HG02840 (cell line): ENCODE results near the gene CNOT6.
"Not testable (repeated sequence)": the region's sequence is repeated elsewhere in the genome, so short reads cannot be mapped to it uniquely, and the experiment has no call there.

Experiments
- ATAC-seq: cut with Tn5 transposase; IDR thresholded peaks from one replicate; pipeline ENCODE4 v1.9.1; 2021; ENCODE audit warnings: mild to moderate bottlenecking, moderate library complexity, moderate number of reproducible peaks; ENCODE audit not compliant: unreplicated experiment, low FRiP score

The CNOT6 gene

DNA sequence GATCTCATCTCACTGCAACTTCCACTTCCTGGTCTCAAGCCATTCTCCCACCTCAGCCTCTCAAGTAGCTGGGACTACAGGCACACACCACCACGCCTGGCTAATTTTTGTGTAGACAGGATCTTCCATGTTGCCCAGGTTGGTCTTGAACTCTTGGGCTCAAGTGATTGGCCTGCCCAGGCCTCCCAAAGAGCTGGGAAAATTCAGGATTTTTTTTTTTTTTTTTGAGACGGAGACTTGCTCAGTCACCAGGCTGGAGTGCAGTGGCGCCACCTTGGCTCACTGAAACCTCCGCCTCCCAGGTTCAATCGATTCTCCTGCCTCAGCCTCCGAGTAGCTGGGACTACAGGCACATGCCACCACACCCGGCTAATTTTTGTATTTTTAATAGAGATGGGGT lies 21.8 kb downstream of the CNOT6 start:
- ATAC-seq, result not testable (repeated sequence)

DNA sequence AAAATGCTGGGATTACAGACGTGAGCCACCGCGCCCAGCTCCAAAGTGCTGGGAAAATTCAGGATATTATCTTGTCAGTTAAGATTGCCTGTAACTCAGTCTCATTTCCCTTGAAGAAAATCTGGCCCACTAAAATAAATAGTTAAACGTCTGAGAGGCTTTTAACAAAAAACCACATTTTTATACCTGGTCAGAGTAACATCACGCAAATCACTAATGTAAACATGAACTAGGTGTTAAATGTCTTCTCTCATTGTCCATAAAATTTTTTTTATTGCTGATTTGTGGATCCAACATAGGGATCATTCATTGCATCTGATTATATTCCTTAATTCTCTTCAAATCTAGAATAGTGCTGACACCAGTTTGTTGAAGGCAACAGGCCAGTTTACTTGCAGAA lies 22.3 kb downstream of the CNOT6 start:
- ATAC-seq, result no peak

DNA sequence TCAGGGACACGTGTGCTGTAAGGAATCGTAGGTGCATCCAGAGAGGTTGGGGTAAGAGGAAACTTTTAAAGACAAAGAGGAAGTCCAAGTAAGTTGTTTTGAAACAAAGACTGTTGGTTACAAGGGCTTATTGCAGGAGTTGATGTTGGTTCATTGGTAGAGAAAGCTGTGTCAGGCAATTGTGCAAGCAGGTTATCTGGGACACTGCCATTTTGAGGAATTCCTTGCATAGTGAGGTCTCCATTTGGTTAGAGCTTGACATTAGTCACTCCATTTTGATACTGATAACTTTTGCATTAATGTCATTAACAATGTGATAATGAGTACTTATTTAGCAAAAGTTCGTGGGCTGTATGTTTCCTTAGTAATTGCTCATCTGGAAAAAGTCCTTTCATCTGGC lies 24.9 kb downstream of the CNOT6 start:
- no peak for ATAC-seq

DNA sequence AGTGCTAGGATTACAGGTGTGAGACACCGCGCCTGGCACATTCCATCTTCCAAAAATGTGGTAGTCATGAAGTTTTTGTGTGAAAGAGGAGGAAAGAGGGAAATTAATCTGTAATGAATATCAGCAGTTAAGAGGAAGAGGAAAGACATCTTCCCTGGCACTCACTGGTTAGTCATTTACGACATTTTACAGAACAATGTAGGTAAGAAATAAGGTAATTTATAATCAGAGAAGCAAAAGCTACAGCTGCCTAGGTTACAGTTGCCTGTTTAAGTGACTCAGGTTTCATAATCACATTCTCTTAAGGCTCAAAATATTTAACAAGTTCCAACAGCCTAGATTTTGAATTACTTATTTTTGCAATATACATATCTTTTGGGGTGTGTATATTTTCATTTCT lies 26.9 kb downstream of the CNOT6 start:
- ATAC-seq, result no peak

DNA sequence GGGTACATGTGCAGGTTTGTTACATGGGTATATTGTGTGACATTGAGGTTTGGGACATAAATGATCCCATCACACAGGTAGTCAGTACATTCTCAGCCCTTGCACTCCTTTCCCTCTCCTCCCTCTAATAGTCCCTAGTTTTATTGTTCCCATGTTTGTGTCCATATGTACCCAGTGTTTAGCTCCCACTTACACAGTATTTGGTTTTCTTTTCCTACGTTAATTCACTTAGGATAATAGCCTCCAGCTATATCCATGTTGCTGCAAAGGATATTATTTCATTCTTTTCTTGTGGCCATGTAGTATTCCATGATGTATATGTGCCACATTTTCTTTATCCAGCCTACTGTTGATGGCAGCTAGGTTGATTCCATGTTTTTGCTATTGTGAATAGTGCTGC lies 27.4 kb downstream of the CNOT6 start:
- no peak for ATAC-seq

DNA sequence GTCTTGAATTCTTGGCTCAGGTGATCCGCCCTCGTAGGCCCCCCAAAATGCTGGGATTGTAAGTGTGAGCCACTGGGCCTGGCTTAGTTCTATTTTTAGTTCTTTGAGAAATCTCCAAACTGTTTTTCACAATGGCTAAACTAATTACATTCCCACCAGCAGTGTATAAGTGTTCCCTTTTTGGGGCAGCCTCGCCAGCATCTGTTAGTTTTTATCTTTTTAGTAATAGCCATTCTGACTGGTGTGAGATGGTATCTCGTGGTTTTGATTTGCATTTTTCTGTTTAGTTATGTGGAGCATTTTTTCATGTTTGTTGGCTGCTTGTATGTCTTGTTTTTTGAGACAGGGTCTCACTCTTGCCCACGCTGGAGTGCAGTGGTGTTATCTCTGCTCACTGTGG lies 28.2 kb downstream of the CNOT6 start:
- no peak for ATAC-seq

DNA sequence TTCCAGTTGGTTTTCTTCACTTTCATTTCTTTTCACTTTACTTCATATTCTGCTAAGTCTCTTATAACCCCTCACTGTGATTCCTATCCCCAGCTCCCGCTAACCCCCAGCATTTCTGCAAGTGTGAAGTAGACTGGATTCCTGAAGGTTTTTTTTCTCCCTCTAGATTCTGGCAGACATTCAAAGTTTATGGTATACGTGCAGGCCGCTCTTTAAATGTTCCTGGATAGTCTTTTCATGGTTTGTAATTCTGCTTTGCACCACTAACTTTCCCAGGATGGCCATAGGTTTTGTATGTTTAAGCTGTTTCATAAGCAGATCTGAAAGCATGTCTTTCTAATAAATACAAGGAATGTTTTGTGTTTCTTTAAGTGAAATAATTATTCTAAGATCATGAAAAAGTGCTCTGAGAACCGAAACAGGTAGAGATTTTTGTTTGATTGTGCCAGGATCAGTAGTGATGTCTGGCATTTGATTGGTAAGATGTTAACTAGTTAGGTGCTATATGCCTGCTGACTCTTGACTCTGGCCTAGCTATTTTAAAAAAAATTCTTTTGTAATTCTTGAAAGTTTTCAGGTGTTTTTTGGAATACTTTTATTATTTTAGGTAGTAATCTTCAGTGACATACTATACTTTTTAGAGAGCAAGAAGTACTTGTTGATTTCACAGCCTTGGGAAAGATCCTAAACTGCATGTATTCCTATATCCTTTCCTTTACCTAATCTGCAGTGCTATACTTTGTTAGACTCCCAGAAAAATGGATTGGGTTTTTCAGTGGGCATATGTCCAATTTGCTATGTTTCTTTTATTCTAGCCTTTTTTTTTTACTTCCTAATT lies 29.7 kb downstream of the CNOT6 start:
- no peak for ATAC-seq

DNA sequence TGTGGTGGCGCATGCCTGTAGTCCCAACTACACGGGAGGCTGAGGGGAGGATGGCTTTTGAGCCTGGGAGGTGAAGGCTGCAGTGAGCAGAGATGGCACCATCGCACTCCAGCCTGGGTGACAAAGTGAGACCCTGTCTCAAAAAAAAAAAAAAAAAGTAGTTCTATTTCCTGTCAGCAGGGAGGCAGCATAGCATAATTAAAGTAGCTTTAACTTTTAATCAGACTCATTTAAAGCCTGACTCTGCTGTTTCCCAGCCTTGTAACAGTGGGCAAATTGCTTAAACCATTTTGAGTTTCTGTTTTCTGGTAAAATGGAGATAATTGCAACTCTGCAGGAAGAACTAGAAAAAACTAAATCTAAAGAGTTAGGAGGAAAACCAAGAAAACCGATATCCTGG lies 31.2 kb downstream of the CNOT6 start:
- ATAC-seq, result no peak

DNA sequence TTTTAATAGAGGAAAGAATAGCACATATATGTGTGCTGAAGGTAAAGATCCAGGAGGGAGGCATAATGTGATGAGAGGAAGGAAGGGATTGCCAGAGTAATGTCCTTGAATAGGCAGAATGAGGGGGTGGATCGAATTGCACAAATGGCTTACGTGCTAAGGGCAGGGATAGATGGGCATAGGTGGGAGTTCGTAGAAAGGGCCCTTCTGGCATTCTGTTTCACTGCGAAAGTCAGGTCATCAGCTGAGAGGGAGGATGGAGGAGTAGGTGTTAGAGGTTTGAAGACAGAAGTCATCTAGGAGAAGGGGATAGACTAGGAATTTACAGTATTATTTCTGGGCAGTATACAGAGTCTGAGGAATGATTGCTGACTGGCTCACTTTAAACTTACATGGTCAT lies 32.1 kb downstream of the CNOT6 start:
- no peak for ATAC-seq

DNA sequence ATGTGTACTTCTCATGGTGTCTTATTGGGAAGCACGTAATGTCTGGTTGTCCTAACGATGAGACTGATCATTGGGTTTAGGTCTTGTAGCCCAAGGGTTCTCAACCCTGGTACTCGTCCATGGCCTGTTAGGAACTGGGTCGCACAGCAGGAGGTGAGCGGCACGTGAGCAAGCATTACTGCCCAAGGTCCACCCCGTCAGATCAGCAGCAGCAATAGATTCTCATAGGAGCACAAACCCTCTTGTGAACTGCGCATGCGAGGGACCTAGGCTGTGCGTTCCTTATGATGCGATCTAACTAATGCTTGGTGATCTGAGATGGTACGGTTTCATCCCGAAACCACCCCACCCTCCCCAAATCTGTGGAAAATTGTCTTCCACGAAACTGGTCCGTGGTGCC lies 33.5 kb downstream of the CNOT6 start:
- no peak for ATAC-seq

DNA sequence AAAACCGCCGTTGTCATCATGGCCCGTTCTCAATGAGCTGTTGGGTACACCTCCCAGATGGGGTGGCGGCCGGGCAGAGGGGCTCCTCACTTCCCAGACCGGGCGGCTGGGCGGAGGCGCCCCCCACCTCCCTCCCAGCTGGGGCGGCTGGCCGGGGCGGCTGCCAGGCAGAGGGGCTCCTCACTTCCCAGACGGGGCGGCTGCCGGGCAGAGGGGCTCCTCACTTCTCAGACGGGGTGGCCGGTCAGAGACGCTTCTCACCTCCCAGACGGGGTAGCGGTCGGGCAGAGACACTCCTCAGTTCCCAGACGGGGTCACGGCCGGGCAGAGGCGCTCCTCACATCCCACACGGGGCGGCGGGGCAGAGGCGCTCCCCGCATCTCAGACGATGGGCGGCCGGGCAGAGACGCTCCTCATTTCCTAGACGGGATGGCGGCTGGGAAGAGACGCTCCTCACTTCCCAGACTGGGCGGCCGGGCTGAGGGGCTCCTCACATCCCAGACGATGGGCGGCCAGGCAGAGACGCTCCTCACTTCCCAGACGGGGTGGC lies 36.9 kb downstream of the CNOT6 start:
- ATAC-seq, result not testable (repeated sequence)

DNA sequence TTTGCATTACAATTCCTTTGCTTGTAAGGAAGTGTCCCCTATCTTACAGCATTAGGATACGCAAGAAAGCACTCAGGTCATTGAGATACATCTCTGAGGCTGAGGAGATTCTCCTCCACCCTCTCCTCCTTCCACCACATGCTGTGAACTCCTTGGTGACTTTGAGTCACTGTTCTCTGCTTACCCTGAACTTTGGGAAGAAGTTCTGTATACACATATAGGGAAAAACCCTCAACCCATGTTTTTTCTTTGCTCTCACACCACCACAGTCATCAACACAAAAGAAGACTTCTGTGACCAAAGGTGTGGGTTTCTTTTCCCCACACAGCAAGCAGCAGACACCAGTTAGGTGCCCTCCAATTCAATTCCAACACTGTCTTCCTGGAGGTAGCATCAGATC lies 38.1 kb downstream of the CNOT6 start:
- no peak for ATAC-seq

DNA sequence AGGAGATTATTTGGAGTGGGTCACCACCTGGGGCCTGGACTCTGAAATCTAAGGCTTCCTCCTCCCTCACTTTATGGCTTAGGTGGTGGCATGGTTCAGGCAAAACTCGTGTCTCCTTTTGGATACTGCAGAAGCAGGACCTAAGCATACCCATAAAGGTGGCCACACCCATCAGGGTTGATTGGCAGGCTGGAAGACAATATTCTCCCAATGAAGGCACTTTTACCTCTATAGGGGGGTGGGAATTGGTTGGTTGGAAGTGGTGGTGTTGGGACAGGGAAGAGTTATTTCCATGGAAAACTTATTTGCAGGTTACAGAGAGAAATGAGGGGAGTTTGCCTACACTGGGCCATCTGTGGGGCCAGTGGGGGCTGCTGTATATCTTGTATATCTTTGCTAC lies 39.7 kb downstream of the CNOT6 start:
- ATAC-seq, result no peak

DNA sequence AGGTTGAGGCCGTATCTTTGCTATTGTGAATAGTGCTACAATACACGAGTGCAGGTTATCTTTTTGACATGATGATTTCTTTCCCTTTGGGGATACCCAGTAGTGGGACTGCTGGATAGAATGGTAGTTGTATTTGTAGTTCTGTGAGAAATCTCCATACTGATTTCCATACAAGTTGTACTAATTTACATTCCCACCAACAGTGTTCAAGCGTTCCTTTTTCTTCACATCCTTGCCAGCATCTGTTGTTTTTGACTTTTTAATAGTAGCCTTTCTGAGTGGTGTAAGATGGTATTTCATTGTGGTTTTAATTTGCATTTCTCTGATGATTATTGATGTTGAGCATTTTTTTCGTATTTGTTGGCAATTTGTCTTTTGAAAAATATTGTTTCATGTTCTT lies 41.4 kb downstream of the CNOT6 start:
- ATAC-seq, result no peak

DNA sequence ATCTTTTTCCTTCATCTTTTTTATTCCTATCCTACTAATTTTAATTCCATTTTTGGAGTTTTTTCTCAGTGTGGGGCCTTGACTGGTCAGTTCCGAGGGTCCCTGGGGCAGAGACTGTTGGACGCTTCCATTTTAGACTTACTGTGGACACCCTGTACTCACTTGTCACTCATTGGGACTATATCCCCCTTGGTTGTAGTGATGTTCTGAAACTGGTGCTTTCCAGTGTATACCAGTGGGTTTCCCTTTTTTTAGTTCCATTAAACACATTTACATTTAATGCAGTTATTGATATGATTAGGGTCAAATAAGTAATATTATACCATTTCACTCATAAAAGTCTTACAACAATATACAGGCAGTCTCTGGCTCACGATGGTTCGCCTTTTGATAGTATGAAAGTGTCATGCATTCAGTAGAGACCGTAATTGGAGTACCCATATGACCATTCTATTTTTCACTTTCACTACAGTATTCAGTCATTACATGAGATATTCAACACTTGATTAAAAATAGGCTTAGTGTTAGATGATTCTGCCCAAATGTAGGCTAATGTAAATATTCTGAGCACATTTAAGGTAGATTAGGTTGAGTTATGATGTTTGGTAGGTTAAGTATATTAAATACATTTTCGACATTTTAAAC lies 46.0 kb downstream of the CNOT6 start:
- peak; percentile 74 for ATAC-seq

DNA sequence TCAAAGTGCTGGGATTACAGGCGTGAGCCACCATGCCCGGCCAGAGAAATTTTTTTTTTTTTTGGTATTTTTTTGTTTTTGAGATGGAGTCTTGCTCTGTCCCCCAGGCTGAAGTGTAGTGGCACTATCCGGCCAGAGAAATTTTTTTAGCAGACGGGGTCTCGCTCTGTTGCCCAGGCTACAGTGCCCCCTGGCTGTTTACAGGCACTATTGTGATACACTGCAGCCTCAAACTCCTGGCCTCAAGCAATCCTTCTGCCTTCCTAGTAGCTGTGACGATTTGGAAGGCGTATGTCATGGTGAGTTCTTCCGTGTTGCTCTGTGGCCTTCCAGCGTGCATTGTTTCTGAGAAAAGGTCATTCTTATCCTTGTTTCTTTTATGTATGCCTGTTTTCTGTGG lies 47.5 kb downstream of the CNOT6 start:
- no peak for ATAC-seq

DNA sequence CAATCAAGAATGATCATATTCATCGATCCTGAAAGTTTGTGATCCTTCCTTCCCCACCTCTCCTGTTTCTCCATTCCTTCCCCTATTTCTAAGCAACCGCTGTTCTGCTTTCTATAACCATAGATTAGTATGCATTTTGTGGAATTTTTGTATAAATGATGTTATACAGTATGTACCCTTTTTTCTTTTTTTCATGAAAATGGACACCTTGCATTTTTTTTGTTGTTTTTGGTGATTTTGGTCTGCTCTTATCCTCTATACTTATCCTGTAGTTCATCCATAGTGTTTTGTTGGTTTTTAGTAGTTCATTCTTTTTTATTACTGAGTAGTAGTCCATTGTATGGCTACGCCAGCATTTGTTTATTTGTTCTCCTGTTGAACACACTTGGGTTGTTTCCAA lies 51.1 kb downstream of the CNOT6 start:
- ATAC-seq, result no peak

DNA sequence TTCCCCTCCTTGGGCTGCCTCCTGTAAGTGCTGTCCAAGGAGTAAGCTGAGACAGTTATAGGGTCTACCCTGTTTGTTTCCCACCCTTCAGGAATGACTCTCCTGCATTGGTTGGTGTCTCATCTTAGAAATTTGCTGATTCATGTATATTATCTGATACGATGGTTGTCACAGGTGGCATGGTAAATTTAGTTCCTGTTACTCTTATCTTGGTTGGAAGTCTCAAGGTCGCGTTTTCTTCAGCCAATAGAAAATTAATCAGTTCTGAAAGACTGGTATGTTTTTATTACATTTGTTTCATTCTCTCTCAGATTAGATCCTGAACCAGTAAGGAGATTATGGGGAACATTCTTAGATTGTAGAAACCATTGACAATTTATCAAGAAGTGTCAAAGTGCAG lies 54.4 kb downstream of the CNOT6 start:
- no peak for ATAC-seq

DNA sequence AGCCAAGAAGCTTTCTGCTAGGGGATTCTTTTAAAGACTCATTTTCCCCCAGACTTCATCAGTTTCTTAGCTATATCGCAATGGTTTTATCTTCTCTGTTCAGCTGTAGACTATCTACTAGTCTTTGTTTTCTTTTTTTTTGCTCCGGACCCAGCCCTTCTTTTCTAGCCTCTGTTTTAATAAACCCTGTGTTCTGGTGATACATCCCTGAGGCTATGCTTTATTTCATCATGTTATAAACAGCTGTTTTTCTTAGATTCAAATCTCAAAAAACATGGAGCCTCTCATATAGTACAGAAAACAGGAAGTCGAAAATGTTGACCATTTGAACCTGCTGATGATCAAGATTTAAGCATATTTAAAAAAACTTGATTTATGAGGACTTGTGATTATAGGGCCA lies 59.4 kb downstream of the CNOT6 start:
- ATAC-seq, result no peak

DNA sequence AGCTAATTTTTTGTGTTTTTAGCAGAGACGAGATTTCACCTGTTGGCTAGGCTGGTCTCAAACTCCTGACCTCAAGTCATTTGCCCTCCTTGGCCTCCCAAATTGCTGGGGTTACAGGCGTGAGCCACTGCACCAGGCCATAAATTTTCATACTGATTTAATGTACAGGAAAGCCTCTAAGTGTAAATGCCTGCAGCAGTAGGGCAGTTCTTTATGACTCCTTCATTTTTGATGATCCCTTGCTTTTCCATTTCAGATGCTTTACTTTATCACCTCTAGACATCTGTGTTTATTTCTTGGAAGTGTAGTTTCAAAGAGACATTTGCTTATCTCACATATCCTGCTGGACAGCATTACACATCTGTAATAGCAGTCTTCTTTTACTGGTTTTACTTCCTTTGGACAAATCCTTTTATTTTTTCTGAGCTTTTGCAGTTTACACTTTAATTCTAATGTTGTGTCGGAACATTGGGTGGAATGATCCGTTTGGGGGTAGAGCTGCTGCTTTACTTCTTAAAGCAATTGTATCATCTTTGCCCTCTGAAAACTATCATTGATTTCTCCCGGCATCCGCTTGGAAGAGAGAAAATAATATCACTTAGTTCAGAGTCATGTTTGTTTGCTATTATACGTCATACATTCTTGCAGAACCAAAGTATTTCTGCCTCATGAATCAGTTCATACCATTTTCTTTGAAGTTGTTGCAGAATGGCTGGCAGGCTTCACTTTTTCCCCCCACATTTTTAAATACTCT lies 61.2 kb downstream of the CNOT6 start:
- ATAC-seq, result no peak

DNA sequence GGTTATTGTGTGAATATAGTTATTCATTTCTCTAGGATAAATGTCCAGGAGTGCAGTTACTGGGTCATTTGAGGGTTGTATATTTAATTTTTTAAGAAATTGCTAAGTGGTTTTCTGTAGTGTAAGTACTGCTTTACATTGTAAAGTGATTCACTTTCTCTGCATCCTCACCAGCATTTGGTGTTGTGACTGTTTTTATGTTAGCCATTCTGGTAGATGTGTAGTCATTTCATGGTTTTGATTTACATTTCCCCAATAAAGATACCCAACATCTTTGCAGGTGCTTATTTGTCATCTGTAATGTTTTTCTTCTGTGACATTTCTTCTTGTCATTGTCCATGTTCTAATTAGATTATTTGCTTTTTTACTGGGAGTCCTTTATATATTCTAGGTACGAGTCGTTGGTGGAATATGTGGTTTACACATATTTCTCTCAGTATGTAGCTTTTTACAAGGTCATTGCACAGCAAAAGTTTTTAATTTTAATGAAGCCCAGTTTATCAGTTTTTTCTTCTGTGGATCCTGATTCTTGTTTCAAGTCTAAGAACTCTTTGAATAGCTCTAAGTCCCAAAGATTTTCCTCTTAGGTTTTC lies 63.1 kb downstream of the CNOT6 start:
- no peak for ATAC-seq
